Ascending aorta (tissue), 2 donors: Measurements from ENCODE around the gene MOCS1. TPM values are rescaled to one million over a fixed set of nuclear protein-coding genes. Genes with fewer than 3 reads are reported as not detected.

Experiments used
- DNase-seq, 2 donors: peaks; one replicate each; pipeline ENCODE4 v3.0.0-alpha.2; 2019; ENCODE audit warnings: low spot score in 2 of 2
- H3K27ac ChIP-seq, 2 donors: fragments of 200-600 bp; sonication (generic); one replicate each; pipeline ENCODE4 v1.5.1; 2016 to 2017; ENCODE audit warnings: mild to moderate bottlenecking in 1 of 2
- H3K27me3 ChIP-seq: fragments of 200-600 bp; sonication (generic); one replicate; pipeline ENCODE4 v1.5.1; 2017
- H3K36me3 ChIP-seq, 2 donors: fragments of 200-600 bp; sonication (generic); one replicate each; pipeline ENCODE4 v1.5.1; 2016
- H3K4me1 ChIP-seq, 2 donors: fragments of 200-600 bp; sonication (generic); one replicate each; pipeline ENCODE4 v1.5.1; 2016 to 2017; ENCODE audit warnings: mild to moderate bottlenecking in 1 of 2
- H3K4me3 ChIP-seq, 2 donors: fragments of 200-600 bp; sonication (generic); one replicate each; pipeline ENCODE4 v1.5.1; 2016 to 2017; ENCODE audit warnings: mild to moderate bottlenecking in 1 of 2
- H3K9me3 ChIP-seq, 2 donors: fragments of 200-600 bp; sonication (generic); one replicate each; pipeline ENCODE4 v1.5.1; 2016
- intact Hi-C: fragments of 100-400 bp; cut with DNase I; formaldehyde crosslinking; loops from one replicate; pipeline ENCODE4 v1.15.1; 2023
- total RNA-seq: library from RNA; depleted of rRNA; stranded (reverse); fragments of >200 nt; gene quantifications from one replicate; pipeline ENCODE4 v1.1.0, GENCODE V29; 2016
- TF ChIP-seq, protein P1 (sequence below), 3 experiments: fragments of 200-600 bp in 2 of 3; fragments of 450-650 bp in 1 of 3; sonication (generic) in 2 of 3; IDR thresholded peaks; one replicate each; pipeline ENCODE4 v1.5.1; 2016 to 2019; ENCODE audit warnings: antibody characterized with exemption in 3 of 3, mild to moderate bottlenecking in 1 of 3, moderate library complexity in 1 of 3

MOCS1 gene
- total RNA-seq, 1 donor from 2014 or later, result 45.4 TPM

DNA sequence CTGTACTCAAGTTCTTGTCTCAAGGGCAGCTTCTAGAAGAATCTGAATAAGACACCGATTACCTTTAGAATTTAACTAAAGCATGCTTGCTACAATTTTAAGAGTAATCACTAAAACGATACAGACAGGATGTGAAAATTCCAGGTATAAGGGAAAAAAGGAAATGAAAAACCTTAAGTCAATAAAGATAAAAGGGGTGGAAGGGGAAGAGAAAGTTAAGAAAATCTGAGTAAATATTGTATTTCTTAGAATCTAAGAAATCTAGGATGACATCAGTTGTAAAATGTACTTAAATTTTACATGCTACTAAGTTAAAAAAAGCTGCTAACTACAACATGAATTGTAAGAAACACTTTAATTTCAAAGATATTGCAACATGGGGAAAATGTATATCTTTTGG lies 30.3 kb upstream of the MOCS1 start:
- Histone ChIP-seq H3K4me1 (no peaks in the 10 kb centered on the region), H3K36me3 (no peaks in the 10 kb centered on the region), H3K4me3 (no peak overlapping the region), H3K9me3 (no peaks in the 10 kb centered on the region), H3K27ac (no peak overlapping the region), H3K27me3 (no peaks in the 10 kb centered on the region)
- TF ChIP-seq, protein P1, sequence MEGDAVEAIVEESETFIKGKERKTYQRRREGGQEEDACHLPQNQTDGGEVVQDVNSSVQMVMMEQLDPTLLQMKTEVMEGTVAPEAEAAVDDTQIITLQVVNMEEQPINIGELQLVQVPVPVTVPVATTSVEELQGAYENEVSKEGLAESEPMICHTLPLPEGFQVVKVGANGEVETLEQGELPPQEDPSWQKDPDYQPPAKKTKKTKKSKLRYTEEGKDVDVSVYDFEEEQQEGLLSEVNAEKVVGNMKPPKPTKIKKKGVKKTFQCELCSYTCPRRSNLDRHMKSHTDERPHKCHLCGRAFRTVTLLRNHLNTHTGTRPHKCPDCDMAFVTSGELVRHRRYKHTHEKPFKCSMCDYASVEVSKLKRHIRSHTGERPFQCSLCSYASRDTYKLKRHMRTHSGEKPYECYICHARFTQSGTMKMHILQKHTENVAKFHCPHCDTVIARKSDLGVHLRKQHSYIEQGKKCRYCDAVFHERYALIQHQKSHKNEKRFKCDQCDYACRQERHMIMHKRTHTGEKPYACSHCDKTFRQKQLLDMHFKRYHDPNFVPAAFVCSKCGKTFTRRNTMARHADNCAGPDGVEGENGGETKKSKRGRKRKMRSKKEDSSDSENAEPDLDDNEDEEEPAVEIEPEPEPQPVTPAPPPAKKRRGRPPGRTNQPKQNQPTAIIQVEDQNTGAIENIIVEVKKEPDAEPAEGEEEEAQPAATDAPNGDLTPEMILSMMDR (IDR thresholded peaks at IDR 0.05), result no peak
- intact Hi-C loops, result no loop called here
- DNase-seq, result no peak

DNA sequence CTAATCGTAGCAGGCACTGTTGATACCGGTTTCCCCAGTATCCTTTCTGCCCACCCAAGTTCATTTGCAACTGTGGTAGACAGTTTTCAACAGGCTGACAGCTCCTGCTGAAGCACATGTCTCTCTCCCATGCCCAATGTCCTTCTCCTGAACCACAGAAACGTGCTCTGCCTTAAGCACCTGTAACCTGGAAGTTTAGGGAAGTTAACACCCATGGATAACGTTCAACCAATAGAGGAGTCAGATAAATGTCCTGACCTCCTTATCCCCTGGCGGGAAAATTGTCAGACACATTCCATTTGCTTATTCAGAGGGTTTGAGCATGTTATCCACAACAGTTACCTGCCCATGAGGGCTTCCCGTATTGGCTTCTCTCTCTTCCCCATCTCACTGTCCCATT lies 29.8 kb upstream of the MOCS1 start:
- Histone ChIP-seq H3K4me1 (no peaks in the 10 kb centered on the region), H3K27me3 (no peaks in the 10 kb centered on the region), H3K9me3 (no peaks in the 10 kb centered on the region), H3K27ac (no peak overlapping the region), H3K4me3 (no peak overlapping the region), H3K36me3 (no peaks in the 10 kb centered on the region)
- no peak for DNase-seq
- TF ChIP-seq, protein P1 (IDR thresholded peaks at IDR 0.05), result no peak
- intact Hi-C loops, result no loop called here

DNA sequence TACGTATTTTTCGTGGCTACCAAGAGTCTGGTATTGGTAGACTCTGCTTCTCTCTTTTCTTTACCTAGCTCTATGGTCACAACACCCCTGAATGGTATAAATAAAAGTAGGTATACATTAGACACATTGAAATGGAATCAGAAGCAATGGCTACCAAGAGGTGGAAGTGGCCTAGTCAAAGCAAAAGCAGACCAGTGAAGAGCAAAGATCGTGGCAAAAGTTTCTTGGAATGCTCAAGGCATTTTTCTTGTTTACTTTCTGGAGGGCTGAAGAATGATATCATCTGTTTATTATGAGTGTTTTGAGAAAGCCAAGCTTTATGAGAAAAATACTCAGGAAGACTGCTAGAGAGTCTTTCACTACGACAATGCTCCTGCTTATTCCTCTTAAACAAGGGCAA lies 28.6 kb upstream of the MOCS1 start:
- Histone ChIP-seq H3K4me1 (no peaks in the 10 kb centered on the region), H3K9me3 (no peaks in the 10 kb centered on the region), H3K36me3 (no peaks in the 10 kb centered on the region), H3K27ac (no peak overlapping the region), H3K4me3 (no peak overlapping the region), H3K27me3 (no peaks in the 10 kb centered on the region)
- intact Hi-C loops, result no loop called here
- DNase-seq, result no peak
- TF ChIP-seq, protein P1 (IDR thresholded peaks at IDR 0.05), result no peak

- DNase-seq, result no peak
- H3K9me3 ChIP-seq, result no peaks in the 10 kb centered on the region
- intact Hi-C loops, result no loop called here
- no peaks in the 10 kb centered on the region for H3K27me3 ChIP-seq
- TF ChIP-seq, protein P1 (IDR thresholded peaks at IDR 0.05), result no peak
- no peak overlapping the region for H3K4me3 ChIP-seq
- no peaks in the 10 kb centered on the region for H3K4me1 ChIP-seq
- H3K36me3 ChIP-seq, result no peaks in the 10 kb centered on the region
- H3K27ac ChIP-seq, result no peak overlapping the region
Observed at GRCh38 chr6:39961178-39961577, 26.9 kb upstream of the MOCS1 start.

- H3K4me3 ChIP-seq, result no peak overlapping the region
- intact Hi-C loops, result no loop called here
- TF ChIP-seq, protein P1 (IDR thresholded peaks at IDR 0.05), result no peak
- no peak for DNase-seq
- H3K9me3 ChIP-seq, result no peaks in the 10 kb centered on the region
- H3K4me1 ChIP-seq, result no peaks in the 10 kb centered on the region
- no peak overlapping the region for H3K27ac ChIP-seq
- no peaks in the 10 kb centered on the region for H3K27me3 ChIP-seq
- H3K36me3 ChIP-seq, result no peaks in the 10 kb centered on the region
Observed at GRCh38 chr6:39958947-39959346, 24.7 kb upstream of the MOCS1 start.

DNA sequence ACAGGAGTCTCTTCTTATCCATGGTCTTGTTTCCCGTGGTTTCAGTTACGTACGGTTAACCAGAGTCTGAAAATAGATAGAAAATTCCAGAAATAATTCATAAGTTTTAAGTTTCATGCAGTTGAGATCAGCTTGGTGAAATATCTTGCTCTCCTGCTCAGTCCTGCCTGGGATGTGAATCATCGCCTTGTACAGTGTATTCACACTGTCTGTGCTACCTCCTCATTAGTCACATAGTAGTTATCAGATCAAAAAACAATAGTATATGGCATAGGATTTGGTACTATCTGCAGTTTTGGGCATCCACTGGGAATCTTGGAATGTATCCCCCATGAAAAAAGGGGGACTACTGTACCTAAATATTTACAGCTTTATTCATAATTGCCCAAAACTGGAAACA lies 22.7 kb upstream of the MOCS1 start:
- DNase-seq, result no peak

More for the DNA sequence above, 22.7 kb upstream of the MOCS1 start:
- Histone ChIP-seq H3K27ac (no peak overlapping the region), H3K9me3 (no peaks in the 10 kb centered on the region), H3K36me3 (no peaks in the 10 kb centered on the region), H3K4me1 (peaks cover 0 to 6% of the 10 kb centered on the region in 2 donors), H3K4me3 (no peak overlapping the region), H3K27me3 (no peaks in the 10 kb centered on the region)
- TF ChIP-seq, protein P1 (IDR thresholded peaks at IDR 0.05), result no peak
- intact Hi-C loops, result no loop called here
